T-helper 2 cell treated with Interferon-gamma antibody and Interleukin-4, amounts not matched to agents 5 μg/mL and 100 μg/mL, for 36 hours (primary cell): ENCODE data around the gene ZNF169.
"Not testable (repeated sequence)": the region's sequence is repeated elsewhere in the genome, so short reads cannot be mapped to it uniquely, and the experiment has no call there.

Experiments used
- DNase-seq: peaks from one replicate; pipeline ENCODE4 v3.0.0; 2021; ENCODE audit warnings: low spot score
- H3K27ac Mint-ChIP-seq: one replicate; pipeline ENCODE4 v1.8.0; 2021; ENCODE audit warnings: mild to moderate bottlenecking, mixed read lengths
- H3K27me3 Mint-ChIP-seq: one replicate; pipeline ENCODE4 v1.8.0; 2021; ENCODE audit warnings: low read depth, mixed read lengths
- H3K36me3 Mint-ChIP-seq: one replicate; pipeline ENCODE4 v1.8.0; 2021; ENCODE audit warnings: low read depth, mixed read lengths
- H3K4me1 Mint-ChIP-seq: one replicate; pipeline ENCODE4 v1.8.0; 2021; ENCODE audit warnings: low read depth, mixed read lengths
- H3K4me3 Mint-ChIP-seq: one replicate; pipeline ENCODE4 v1.8.0; 2022; ENCODE audit warnings: mild to moderate bottlenecking, moderate library complexity, mixed read lengths
- H3K9me3 Mint-ChIP-seq: one replicate; pipeline ENCODE4 v1.8.0; 2021; ENCODE audit warnings: mixed read lengths

Gene ZNF169

DNA sequence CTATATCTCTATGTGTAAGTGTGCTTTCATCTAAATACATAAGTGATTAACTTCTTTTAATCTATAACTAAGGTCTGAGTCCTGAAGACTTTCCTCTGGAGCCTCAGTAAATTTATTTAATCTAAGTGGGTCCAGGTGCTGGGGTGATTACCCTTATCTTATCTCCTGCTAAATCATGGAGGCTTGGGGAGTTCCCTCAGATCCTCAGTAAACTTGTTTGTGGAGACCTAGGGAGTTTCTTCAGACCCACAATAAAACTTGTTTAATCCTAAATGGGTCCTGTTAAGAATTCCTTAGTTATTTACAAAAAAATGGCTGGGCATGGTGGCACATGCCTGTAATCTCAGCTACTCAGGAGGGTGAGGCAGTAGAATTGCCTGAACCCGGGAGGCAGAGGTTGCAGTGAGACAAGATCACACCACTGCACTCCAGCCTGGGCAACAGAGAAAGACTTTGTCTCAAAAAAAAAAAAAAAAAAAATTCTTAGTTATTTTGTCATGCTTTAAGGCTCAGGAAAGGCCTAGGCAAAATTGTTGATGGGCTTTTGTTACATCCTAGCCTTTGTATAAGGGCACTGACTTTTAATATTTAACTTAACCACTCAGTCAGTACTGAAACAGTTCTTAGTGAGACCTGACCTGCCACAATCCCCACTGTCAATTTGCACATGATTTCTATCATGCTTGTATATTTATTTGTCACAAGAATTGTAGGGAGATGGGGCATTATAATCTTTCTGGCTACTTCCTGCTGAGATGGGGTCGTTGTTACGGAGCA, 6.7 kb downstream of the ZNF169 start:
- peaks cover 47% of the 10 kb centered on the region for H3K36me3 Mint-ChIP-seq
- H3K9me3 Mint-ChIP-seq, result peaks cover 18% of the 10 kb centered on the region
- not testable (repeated sequence) for H3K4me1 Mint-ChIP-seq, H3K4me3 Mint-ChIP-seq, H3K27me3 Mint-ChIP-seq, DNase-seq, H3K27ac Mint-ChIP-seq

DNA sequence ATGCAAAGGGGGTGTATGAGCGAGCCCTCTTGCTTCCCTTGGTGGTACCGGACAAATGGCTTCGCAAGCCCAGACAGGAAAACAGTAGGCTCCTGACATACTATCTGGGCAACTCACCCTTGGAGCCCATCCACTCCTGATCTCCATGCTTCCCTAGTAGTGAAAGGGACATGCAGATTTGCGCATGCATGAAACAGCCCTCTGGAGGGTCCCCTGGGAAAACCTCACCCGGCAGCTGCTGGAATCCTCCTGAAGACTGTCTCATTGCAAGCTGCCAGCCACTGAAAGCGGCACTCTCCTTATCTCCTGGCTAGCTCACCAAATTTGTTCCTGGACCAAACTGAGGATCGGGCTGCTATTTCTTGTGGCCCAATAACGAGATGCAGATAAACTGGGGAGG, 10.2 kb downstream of the ZNF169 start:
- Mint-ChIP-seq H3K4me1 (peaks cover 1% of the 10 kb centered on the region), H3K9me3 (peaks cover 22% of the 10 kb centered on the region), H3K4me3 (no peak overlapping the region), H3K27ac (no peak overlapping the region), H3K36me3 (peaks cover 31% of the 10 kb centered on the region), H3K27me3 (no peaks in the 10 kb centered on the region)
- DNase-seq, result no peak

DNA sequence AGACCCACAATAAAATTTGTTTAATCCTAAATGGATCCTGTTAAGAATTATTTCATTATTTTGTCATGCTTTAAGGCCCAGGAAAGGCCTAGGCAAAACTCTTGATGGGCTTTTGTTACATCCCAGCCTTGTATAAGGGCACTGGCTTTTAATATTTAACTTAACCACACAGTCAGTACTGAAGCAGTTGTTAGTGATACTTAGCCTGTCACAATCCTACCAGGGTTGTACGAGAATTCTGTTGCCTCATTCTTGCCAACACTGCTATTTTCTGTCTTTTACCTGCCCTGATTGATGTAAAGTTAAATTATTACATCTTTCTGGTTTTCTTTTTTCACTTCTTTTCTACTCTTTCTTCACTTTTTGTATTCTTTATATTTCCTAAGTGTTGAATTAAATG, 10.9 kb downstream of the ZNF169 start:
- H3K27ac Mint-ChIP-seq, result no peak overlapping the region
- peaks cover 15% of the 10 kb centered on the region for H3K9me3 Mint-ChIP-seq
- no peak overlapping the region for H3K4me3 Mint-ChIP-seq
- peaks cover 29% of the 10 kb centered on the region for H3K36me3 Mint-ChIP-seq
- no peak for DNase-seq
- H3K27me3 Mint-ChIP-seq, result no peaks in the 10 kb centered on the region
- peaks cover 1% of the 10 kb centered on the region for H3K4me1 Mint-ChIP-seq

DNA sequence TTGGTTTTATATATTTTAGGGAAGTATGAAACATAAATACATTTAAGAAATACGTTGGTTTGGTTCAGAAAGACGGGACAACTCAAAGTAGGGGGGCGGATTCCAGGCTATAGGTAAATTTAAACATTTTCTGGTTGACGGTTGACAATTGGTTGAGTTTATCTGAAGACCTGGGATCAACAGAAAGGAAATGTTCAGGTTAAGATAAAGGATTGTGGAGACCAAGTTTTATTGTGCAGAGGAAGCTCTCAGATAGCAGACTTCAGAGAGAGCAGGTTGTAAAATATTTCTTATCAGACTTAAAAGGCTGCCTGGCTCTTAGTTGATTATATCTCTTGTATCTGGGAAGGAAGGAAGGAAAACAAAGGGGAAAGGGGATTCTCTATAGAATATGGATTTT, 17.9 kb downstream of the ZNF169 start:
- H3K9me3 Mint-ChIP-seq, result peaks cover 28% of the 10 kb centered on the region
- H3K4me1 Mint-ChIP-seq, H3K27ac Mint-ChIP-seq, H3K4me3 Mint-ChIP-seq, DNase-seq, H3K27me3 Mint-ChIP-seq: not testable (repeated sequence)
- H3K36me3 Mint-ChIP-seq, result peaks cover 57% of the 10 kb centered on the region

DNA sequence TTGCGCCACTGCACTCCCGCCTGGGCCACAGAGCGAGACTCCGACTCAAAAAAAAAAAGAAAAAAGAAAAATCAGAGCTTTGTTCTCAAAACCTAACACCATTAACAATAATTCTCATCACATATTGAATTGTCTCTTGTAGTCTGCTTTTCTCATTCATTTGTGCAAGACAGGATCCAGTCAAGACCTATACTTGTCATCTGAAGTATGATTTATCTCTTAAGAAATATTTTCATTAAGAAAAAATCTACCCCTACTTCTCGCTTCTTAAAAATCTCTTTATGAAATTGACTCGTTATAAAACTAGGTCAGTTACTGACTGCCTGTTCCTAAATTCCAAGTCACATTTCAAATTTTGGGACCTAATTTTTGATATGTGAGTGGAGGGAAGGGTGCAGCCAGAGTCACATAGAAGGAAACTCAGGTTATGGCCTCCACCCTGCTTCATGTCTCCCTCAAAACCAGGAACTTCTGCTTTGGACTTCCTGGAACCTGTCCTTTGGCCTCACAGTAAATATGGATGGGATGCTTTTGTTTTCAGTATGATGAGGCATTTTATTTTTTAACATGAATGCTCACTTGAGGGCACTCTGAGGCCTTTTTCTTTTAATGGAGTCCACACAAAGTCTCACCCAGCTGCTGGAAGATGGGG, 18.9 kb downstream of the ZNF169 start:
- no peak for DNase-seq
- no peak overlapping the region for H3K4me3 Mint-ChIP-seq
- no peaks in the 10 kb centered on the region for H3K27me3 Mint-ChIP-seq
- H3K4me1 Mint-ChIP-seq, result peaks cover 3% of the 10 kb centered on the region
- H3K36me3 Mint-ChIP-seq, result peaks cover 64% of the 10 kb centered on the region
- H3K9me3 Mint-ChIP-seq, result peaks cover 29% of the 10 kb centered on the region
- H3K27ac Mint-ChIP-seq, result no peak overlapping the region

DNA sequence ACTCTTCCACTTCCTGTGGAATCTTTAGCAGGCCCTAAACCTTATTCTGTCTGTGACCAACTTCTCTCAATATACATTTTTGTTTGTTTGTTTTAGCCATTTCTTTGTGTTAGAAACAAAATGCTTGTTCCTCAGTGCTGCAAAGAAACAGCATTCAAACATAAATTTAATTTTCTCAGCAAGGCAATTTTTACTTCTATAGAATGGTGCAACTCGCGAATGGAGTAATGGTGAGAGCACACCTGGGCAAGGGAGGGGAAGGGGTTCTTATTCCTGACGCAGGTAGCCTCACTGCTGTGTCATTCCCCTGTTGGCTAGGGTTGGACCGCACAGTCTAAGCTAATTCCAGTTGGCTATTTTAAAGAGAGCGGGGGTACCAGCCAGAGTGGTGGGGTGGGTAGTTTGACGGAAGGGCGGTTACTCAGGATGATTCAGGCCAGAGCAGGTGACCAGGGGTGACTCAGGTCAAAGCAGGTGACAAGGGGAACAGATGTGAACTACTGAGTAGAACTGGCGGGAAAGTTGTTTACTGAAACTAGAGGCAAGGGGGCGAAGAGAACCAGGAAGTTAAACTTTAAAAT, 21.4 kb downstream of the ZNF169 start:
- Mint-ChIP-seq H3K27ac (peak overlapping the region; percentile 18), H3K4me3 (no peak overlapping the region), H3K36me3 (peaks cover 61% of the 10 kb centered on the region), H3K27me3 (no peaks in the 10 kb centered on the region), H3K4me1 (peaks cover 3% of the 10 kb centered on the region), H3K9me3 (peaks cover 28% of the 10 kb centered on the region)
- no peak for DNase-seq

DNA sequence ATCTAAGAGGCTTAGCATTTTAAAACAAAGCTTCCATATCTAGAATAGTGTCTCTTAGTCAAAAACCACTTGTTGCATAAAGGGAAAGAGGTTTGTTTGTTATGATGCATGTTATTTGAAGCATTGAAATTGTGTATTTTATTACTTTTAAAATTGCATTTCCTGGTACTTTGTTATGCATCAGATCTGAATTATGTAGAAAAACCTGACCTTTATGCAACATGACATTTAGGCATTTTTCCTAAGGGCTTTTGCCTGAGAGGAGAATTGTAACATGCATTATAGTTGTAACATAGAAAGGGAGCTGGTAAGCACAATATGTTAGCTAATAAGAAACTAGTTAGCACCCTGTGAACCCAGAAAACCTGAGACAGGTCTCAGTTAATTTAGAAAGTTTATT, 22.0 kb downstream of the ZNF169 start:
- peaks cover 61% of the 10 kb centered on the region for H3K36me3 Mint-ChIP-seq
- peaks cover 28% of the 10 kb centered on the region for H3K9me3 Mint-ChIP-seq
- H3K27me3 Mint-ChIP-seq, result no peaks in the 10 kb centered on the region
- peaks cover 3% of the 10 kb centered on the region for H3K4me1 Mint-ChIP-seq
- DNase-seq, result no peak
- no peak overlapping the region for H3K4me3 Mint-ChIP-seq
- H3K27ac Mint-ChIP-seq, result no peak overlapping the region

DNA sequence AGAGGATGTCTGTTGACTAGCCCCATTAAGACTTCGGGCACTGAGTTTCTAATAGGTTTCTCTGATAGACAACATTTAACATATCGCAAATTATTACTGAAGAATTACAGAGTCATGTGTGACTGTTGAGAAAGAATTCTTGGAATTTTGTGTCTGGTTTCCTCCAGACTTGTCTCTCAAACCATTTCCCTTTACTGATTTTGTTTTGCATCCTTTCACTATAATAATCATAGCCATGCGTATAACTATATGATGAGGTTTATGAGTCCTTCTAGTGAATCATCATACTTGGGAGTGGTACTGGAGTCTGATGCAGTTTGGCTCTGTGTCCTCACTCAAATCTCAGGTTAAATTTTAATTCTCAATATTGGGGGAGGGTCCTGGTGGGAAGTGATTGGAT, 27.0 kb downstream of the ZNF169 start:
- H3K27me3 Mint-ChIP-seq, result no peaks in the 10 kb centered on the region
- no peak for DNase-seq
- H3K27ac Mint-ChIP-seq, result no peak overlapping the region
- no peaks in the 10 kb centered on the region for H3K4me1 Mint-ChIP-seq
- no peak overlapping the region for H3K4me3 Mint-ChIP-seq
- H3K9me3 Mint-ChIP-seq, result peaks cover 6% of the 10 kb centered on the region
- peaks cover 36% of the 10 kb centered on the region for H3K36me3 Mint-ChIP-seq

DNA sequence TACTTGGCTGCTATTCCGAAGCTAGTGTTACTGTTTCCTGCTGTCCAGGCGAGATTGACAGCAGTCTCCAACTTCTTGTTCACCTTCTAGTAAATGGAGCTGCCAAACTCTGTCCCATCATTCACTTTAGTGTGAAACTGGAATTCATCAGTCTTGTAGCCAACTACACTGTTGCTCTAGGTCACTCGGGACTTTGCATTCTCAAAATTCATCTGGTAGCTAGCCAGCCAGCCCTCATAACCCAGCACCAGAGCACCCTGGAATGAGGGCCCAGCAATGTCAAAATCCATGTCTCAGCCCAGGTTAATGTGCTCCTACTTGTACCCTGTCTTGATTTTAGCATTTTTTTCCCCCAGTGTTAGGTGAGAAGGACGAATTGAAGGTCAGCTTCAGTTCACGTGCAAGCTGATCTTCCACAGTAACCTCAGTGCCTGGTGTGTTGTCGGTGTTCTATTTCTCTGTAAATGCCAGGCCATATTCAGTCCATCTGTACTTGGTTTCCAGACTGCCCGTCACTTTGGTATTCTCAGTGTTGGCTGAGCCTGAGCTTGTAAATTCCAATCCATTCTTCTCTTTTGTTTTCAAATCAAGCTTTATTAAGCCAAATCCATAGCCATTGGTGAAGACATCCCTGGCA, 28.9 kb downstream of the ZNF169 start:
- H3K36me3 Mint-ChIP-seq, result peaks cover 30% of the 10 kb centered on the region
- H3K4me1 Mint-ChIP-seq, result no peaks in the 10 kb centered on the region
- no peak overlapping the region for H3K27ac Mint-ChIP-seq
- peaks cover 5% of the 10 kb centered on the region for H3K9me3 Mint-ChIP-seq
- DNase-seq, result no peak
- no peak overlapping the region for H3K4me3 Mint-ChIP-seq
- no peaks in the 10 kb centered on the region for H3K27me3 Mint-ChIP-seq

DNA sequence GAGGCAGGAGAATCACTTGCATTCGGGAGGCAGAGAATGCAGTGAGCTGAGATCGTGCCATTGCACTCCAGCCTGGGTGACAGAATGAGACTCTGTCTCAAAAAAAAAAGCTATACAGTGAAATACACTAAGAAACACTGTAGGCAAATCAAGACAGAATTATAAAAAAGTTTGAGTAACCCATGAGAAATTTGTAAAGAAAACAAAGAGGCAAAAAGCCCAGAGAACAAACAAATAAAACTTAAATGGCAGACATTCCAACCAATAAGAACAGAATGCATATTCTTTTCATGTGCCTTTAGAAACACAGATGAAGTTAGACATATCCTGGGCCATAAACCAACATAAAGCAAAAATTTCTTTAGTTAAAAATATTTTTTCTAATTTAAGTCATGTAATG, 30.6 kb downstream of the ZNF169 start:
- H3K4me3 Mint-ChIP-seq, result no peak overlapping the region
- H3K36me3 Mint-ChIP-seq, result peaks cover 33% of the 10 kb centered on the region
- H3K4me1 Mint-ChIP-seq, result no peaks in the 10 kb centered on the region
- no peak overlapping the region for H3K27ac Mint-ChIP-seq
- H3K27me3 Mint-ChIP-seq, result no peaks in the 10 kb centered on the region
- peaks cover 5% of the 10 kb centered on the region for H3K9me3 Mint-ChIP-seq
- no peak for DNase-seq

DNA sequence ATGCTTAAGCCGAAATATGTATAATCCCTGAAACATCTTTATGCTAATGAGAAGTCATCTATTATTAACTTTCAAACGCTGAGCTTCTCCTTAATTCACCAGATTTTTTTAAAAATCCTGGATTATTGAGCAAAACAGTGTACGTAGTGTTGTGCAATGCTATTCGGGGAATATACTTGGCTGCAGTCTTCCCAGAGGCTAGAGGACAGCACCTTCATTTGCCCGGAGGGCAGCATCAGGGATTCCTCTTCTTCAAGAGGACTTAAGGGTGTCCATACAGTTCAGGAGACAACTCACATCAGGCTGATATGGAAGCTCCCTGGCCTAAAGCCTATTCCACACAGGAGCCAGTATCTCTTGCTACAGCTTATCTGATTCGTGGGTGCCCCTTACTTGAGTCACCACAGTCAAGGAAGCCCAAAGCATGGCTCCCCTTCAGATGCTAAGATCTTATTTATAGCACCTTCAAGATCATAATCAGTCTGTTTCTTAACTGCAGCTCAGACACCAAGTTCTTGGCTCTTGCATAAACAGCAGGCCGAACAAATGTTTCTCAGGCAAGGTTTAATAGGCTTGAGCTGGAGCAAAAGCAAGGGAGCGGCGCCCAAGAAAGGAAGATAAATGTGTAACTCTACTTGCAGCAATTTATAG, 40.0 kb downstream of the ZNF169 start:
- peaks cover 10% of the 10 kb centered on the region for H3K36me3 Mint-ChIP-seq
- DNase-seq, result no peak

DNA sequence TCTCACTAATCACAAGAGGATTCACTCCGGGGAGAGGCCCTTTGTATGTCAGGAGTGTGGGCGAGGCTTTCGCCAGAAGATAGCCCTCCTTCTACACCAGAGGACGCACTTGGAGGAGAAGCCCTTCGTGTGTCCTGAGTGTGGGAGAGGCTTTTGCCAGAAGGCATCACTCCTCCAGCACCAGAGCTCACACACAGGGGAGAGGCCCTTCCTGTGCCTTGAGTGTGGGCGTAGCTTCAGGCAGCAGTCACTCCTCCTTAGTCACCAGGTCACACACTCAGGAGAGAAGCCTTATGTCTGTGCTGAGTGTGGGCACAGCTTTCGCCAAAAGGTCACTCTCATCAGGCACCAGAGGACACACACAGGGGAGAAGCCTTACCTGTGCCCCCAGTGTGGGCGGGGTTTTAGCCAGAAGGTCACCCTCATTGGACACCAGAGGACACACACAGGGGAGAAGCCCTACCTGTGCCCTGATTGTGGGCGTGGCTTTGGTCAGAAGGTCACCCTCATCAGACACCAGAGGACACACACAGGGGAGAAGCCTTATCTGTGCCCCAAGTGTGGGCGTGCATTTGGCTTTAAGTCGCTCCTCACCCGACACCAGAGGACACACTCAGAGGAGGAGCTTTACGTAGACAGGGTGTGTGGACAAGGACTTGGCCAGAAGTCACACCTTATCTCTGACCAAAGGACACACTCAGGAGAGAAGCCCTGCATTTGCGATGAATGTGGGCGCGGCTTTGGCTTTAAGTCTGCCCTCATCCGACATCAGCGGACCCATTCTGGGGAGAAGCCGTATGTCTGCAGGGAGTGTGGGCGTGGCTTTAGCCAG, 41.6 kb downstream of the ZNF169 start:
- no peaks in the 10 kb centered on the region for H3K9me3 Mint-ChIP-seq
- H3K36me3 Mint-ChIP-seq, result peaks cover 9% of the 10 kb centered on the region
- no peaks in the 10 kb centered on the region for H3K27me3 Mint-ChIP-seq
- no peak overlapping the region for H3K4me3 Mint-ChIP-seq
- peak; percentile 12 for DNase-seq
- no peaks in the 10 kb centered on the region for H3K4me1 Mint-ChIP-seq
- no peak overlapping the region for H3K27ac Mint-ChIP-seq

More for the DNA sequence above, 40.0 kb downstream of the ZNF169 start:
- H3K27ac Mint-ChIP-seq, result no peak overlapping the region
- no peaks in the 10 kb centered on the region for H3K27me3 Mint-ChIP-seq
- no peak overlapping the region for H3K4me3 Mint-ChIP-seq
- no peaks in the 10 kb centered on the region for H3K4me1 Mint-ChIP-seq
- H3K9me3 Mint-ChIP-seq, result no peaks in the 10 kb centered on the region

DNA sequence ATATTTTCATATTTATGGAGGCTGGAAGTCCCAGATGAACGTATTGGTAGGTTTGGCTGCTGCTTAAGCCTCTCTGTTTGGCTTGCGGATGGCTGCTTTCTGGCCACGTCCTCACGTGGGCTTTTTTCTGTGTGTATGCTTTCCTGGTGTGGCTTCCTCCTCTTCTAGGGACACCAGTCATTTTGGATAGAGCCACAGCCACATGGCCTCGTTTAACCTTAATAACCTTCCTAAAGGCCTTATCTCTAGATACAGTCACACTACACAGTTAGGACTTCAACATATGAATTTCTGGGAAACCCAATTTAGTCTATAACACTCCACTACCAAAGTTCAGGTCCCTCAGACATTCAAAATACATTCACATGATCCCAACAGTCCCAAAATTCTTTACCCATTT, 42.5 kb downstream of the ZNF169 start:
- DNase-seq, result no peak
- no peak overlapping the region for H3K27ac Mint-ChIP-seq
- H3K9me3 Mint-ChIP-seq, result no peaks in the 10 kb centered on the region
- H3K4me3 Mint-ChIP-seq, result no peak overlapping the region
- H3K27me3 Mint-ChIP-seq, result no peaks in the 10 kb centered on the region
- peaks cover 4% of the 10 kb centered on the region for H3K36me3 Mint-ChIP-seq
- no peaks in the 10 kb centered on the region for H3K4me1 Mint-ChIP-seq
